Gastroesophageal sphincter (tissue), 3 donors: ENCODE results near the gene DNAH17.

Experiments
- EP300 ChIP-seq: sonication (generic); formaldehyde crosslinking; IDR thresholded peaks from one replicate; pipeline ENCODE4 v1.6.1; 2017; ENCODE audit warnings: antibody characterized with exemption, mild to moderate bottlenecking
- POLR2A ChIP-seq, 2 donors: fragments of 450-650 bp; IDR thresholded peaks; one replicate each; pipeline ENCODE4 v1.6.1; 2017; ENCODE audit warnings: antibody characterized with exemption in 2 of 2, mild to moderate bottlenecking in 2 of 2, moderate library complexity in 1 of 2
- POLR2AphosphoS5 ChIP-seq: sonication (generic); formaldehyde crosslinking; IDR thresholded peaks from one replicate; pipeline ENCODE4 v1.6.1; 2017; ENCODE audit warnings: antibody characterized with exemption
- TF ChIP-seq, protein P1 (sequence below), 4 experiments: fragments of 200-600 bp in 2 of 4; fragments of 450-650 bp in 2 of 4; sonication (generic) in 1 of 4; IDR thresholded peaks; one replicate each; pipeline ENCODE4 v1.5.1; 2017 to 2019; ENCODE audit warnings: antibody characterized with exemption in 4 of 4, mild to moderate bottlenecking in 2 of 4, moderate library complexity in 2 of 4

DNA sequence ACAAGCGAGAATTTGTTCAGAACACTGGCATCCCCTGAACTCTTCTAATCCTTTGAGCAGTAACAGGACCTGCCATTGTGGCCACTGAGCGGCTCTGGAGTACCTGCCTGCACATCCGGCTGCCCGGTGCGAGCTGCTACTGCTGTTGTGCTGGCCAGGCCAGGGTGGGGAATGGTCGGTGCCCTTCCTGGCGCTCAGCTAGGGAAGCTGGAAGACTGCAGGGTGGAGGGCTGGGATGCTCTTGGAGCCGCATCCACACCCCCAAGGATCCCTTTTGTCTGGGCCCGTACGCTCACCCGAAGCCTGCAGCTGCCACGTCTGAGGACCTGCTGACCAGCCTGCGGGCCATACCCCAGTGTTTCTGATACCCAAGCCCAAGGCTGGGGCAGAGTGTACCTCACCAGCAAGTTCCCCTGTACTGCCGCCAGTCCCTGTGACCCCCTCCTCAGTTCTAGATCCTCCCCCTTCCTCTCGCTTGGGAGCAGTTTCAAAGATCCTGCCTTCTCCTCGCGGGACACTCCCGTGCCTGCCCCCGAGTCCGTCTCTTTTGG lies 149.1 kb downstream of the DNAH17 start:
- TF ChIP-seq, protein P1, sequence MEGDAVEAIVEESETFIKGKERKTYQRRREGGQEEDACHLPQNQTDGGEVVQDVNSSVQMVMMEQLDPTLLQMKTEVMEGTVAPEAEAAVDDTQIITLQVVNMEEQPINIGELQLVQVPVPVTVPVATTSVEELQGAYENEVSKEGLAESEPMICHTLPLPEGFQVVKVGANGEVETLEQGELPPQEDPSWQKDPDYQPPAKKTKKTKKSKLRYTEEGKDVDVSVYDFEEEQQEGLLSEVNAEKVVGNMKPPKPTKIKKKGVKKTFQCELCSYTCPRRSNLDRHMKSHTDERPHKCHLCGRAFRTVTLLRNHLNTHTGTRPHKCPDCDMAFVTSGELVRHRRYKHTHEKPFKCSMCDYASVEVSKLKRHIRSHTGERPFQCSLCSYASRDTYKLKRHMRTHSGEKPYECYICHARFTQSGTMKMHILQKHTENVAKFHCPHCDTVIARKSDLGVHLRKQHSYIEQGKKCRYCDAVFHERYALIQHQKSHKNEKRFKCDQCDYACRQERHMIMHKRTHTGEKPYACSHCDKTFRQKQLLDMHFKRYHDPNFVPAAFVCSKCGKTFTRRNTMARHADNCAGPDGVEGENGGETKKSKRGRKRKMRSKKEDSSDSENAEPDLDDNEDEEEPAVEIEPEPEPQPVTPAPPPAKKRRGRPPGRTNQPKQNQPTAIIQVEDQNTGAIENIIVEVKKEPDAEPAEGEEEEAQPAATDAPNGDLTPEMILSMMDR (IDR thresholded peaks at IDR 0.05): no peak
- TF ChIP-seq POLR2A (IDR thresholded peaks at IDR 0.05): no peak
- no peak for TF ChIP-seq POLR2AphosphoS5
- no peak for TF ChIP-seq EP300
